OCI-LY1 (cell line): ENCODE data around the gene SLC39A9.

Experiments
- H2AFZ ChIP-seq: fragments of 200-600 bp; sonication (generic), shearing (Covaris generic); 2 replicates; pipeline ENCODE4 v1.6.0; 2014; ENCODE audit warnings: antibody characterized with exemption, mild to moderate bottlenecking, low read length
- H3F3A ChIP-seq: fragments of 200-600 bp; sonication (generic), shearing (Covaris generic); 2 replicates; pipeline ENCODE4 v1.6.0; 2014; ENCODE audit warnings: mild to moderate bottlenecking, antibody characterized with exemption, low read length, moderate library complexity; ENCODE audit not compliant: insufficient read depth
- H3K27ac ChIP-seq: fragments of 200-600 bp; sonication (generic); 2 replicates; pipeline ENCODE4 v1.5.1; 2014; ENCODE audit warnings: low read length, mixed run types, mild to moderate bottlenecking, low read depth; ENCODE audit not compliant: poor library complexity, severe bottlenecking
- H3K27me3 ChIP-seq: fragments of 200-600 bp; sonication (generic); 2 replicates; pipeline ENCODE4 v1.6.0; 2014; ENCODE audit warnings: antibody characterized with exemption, mild to moderate bottlenecking, low read length, moderate library complexity; ENCODE audit not compliant: insufficient read depth
- H3K36me3 ChIP-seq: fragments of 200-600 bp; sonication (generic); 2 replicates; pipeline ENCODE4 v1.6.1; 2014; ENCODE audit warnings: mild to moderate bottlenecking, antibody characterized with exemption, low read length, moderate library complexity, mixed read lengths; ENCODE audit not compliant: insufficient read depth
- H3K4me1 ChIP-seq: fragments of 200-600 bp; sonication (generic); 2 replicates; pipeline ENCODE4 v1.5.1; 2014; ENCODE audit warnings: mild to moderate bottlenecking, low read length, moderate library complexity; ENCODE audit not compliant: insufficient read depth, severe bottlenecking
- H3K4me2 ChIP-seq: fragments of 200-600 bp; sonication (generic), shearing (Covaris generic); 2 replicates; pipeline ENCODE4 v1.6.1; 2014; ENCODE audit warnings: low read length
- H3K4me3 ChIP-seq: fragments of 200-600 bp; sonication (generic); 2 replicates; pipeline ENCODE4 v1.5.1; 2014; ENCODE audit warnings: low read length, low read depth, mild to moderate bottlenecking, mixed read lengths; ENCODE audit not compliant: poor library complexity, severe bottlenecking
- H3K79me2 ChIP-seq: fragments of 200-600 bp; shearing (Covaris generic); 2 replicates; pipeline ENCODE4 v1.6.1; 2016; ENCODE audit warnings: mixed run types, low read length, mixed read lengths; ENCODE audit not compliant: insufficient read depth
- H3K9ac ChIP-seq: fragments of 200-600 bp; sonication (generic), shearing (Covaris generic); 2 replicates; pipeline ENCODE4 v1.6.1; 2014; ENCODE audit warnings: mild to moderate bottlenecking, low read length, mixed read lengths
- H3K9me2 ChIP-seq: fragments of 200-600 bp; sonication (generic), shearing (Covaris generic); 2 replicates; pipeline ENCODE4 v1.6.1; 2014; ENCODE audit warnings: low read depth, mild to moderate bottlenecking, low read length, mixed read lengths
- H3K9me3 ChIP-seq: fragments of 200-600 bp; shearing (Covaris generic); 2 replicates; pipeline ENCODE4 v1.6.1; 2014; ENCODE audit warnings: low read length, mixed read lengths
- H4K20me1 ChIP-seq: fragments of 200-600 bp; sonication (generic), shearing (Covaris generic); 2 replicates; pipeline ENCODE4 v1.6.0; 2016; ENCODE audit warnings: mild to moderate bottlenecking, low read length; ENCODE audit not compliant: insufficient read depth
- CTCF ChIP-seq: fragments of 200-600 bp; sonication (generic), shearing (Covaris generic); IDR thresholded peaks from 2 replicates; pipeline ENCODE4 v1.5.1; 2017; ENCODE audit warnings: mild to moderate bottlenecking, antibody characterized with exemption, low read length, moderate library complexity, mixed read lengths
- EZH2 ChIP-seq: fragments of 200-600 bp; sonication (generic), shearing (Covaris generic); IDR thresholded peaks from 2 replicates; pipeline ENCODE4 v1.8.0; 2017; ENCODE audit warnings: borderline replicate concordance, mixed run types, mild to moderate bottlenecking, antibody characterized with exemption, low read length, moderate library complexity, mixed read lengths

SLC39A9 gene

GRCh38 chr14:69485701-69486100, 87.2 kb downstream of the SLC39A9 start:
- H3K27me3 ChIP-seq = no peaks in the 10 kb centered on the region
- H2AFZ ChIP-seq = no peak overlapping the region
- H4K20me1 ChIP-seq = no peaks in the 10 kb centered on the region
- H3K4me1 ChIP-seq = no peaks in the 10 kb centered on the region
- no peaks in the 10 kb centered on the region for H3K9me3 ChIP-seq
- H3K79me2 ChIP-seq = no peaks in the 10 kb centered on the region
- no peak overlapping the region for H3K27ac ChIP-seq
- H3K4me3 ChIP-seq = no peak overlapping the region
- H3K36me3 ChIP-seq = no peaks in the 10 kb centered on the region
- TF ChIP-seq EZH2 (no peak), CTCF (no peak)
- H3F3A ChIP-seq = no peaks in the 10 kb centered on the region
- no peaks in the 10 kb centered on the region for H3K9me2 ChIP-seq
- no peak overlapping the region for H3K4me2 ChIP-seq
- no peak overlapping the region for H3K9ac ChIP-seq

- H2AFZ ChIP-seq = no peak overlapping the region
- no peak overlapping the region for H3K27ac ChIP-seq
- no peaks in the 10 kb centered on the region for H4K20me1 ChIP-seq
- TF ChIP-seq EZH2 (no peak), CTCF (no peak)
- no peaks in the 10 kb centered on the region for H3F3A ChIP-seq
- no peaks in the 10 kb centered on the region for H3K27me3 ChIP-seq
- H3K4me1 ChIP-seq = no peaks in the 10 kb centered on the region
- H3K79me2 ChIP-seq = no peaks in the 10 kb centered on the region
- H3K9me2 ChIP-seq = no peaks in the 10 kb centered on the region
- H3K4me2 ChIP-seq = no peak overlapping the region
- no peak overlapping the region for H3K4me3 ChIP-seq
- no peaks in the 10 kb centered on the region for H3K9me3 ChIP-seq
- no peak overlapping the region for H3K9ac ChIP-seq
- H3K36me3 ChIP-seq = no peaks in the 10 kb centered on the region
Observed at GRCh38 chr14:69487226-69487625, 88.7 kb downstream of the SLC39A9 start.

GRCh38 chr14:69487771-69488170, 89.3 kb downstream of the SLC39A9 start:
- no peaks in the 10 kb centered on the region for H3K36me3 ChIP-seq
- H2AFZ ChIP-seq = no peak overlapping the region
- H3K9me2 ChIP-seq = no peaks in the 10 kb centered on the region
- no peaks in the 10 kb centered on the region for H3K4me1 ChIP-seq
- H3K79me2 ChIP-seq = no peaks in the 10 kb centered on the region
- no peak overlapping the region for H3K4me3 ChIP-seq
- no peak overlapping the region for H3K9ac ChIP-seq
- no peaks in the 10 kb centered on the region for H4K20me1 ChIP-seq
- H3K9me3 ChIP-seq = no peaks in the 10 kb centered on the region
- no peaks in the 10 kb centered on the region for H3F3A ChIP-seq
- H3K4me2 ChIP-seq = no peak overlapping the region
- H3K27me3 ChIP-seq = no peaks in the 10 kb centered on the region
- TF ChIP-seq CTCF (no peak), EZH2 (no peak)
- H3K27ac ChIP-seq = no peak overlapping the region
